ENCODE results near the gene BRPF3. TPM values are rescaled to one million over a fixed set of nuclear protein-coding genes. Genes with fewer than 3 reads are reported as not detected.

The BRPF3 gene
- total and polyA plus RNA-seq, 9 of the 15 experiments (the other 6 are each of a cell fraction or from before 2014, with no cell fraction given): 2.2 to 19.3 (median 8.0) TPM

GRCh38 chr6:36196113-36196879 is at the start of gene BRPF3 (continued):
- TF ChIP-seq, protein P1, sequence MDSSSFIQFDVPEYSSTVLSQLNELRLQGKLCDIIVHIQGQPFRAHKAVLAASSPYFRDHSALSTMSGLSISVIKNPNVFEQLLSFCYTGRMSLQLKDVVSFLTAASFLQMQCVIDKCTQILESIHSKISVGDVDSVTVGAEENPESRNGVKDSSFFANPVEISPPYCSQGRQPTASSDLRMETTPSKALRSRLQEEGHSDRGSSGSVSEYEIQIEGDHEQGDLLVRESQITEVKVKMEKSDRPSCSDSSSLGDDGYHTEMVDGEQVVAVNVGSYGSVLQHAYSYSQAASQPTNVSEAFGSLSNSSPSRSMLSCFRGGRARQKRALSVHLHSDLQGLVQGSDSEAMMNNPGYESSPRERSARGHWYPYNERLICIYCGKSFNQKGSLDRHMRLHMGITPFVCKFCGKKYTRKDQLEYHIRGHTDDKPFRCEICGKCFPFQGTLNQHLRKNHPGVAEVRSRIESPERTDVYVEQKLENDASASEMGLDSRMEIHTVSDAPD (CRISPR knock-in tag; IDR thresholded peaks at IDR 0.05): no peak
- TF ChIP-seq ZC3H11A (IDR thresholded peaks at IDR 0.05; ENCODE audit: low read depth, low read length): no peak
- TF ChIP-seq, protein P2, sequence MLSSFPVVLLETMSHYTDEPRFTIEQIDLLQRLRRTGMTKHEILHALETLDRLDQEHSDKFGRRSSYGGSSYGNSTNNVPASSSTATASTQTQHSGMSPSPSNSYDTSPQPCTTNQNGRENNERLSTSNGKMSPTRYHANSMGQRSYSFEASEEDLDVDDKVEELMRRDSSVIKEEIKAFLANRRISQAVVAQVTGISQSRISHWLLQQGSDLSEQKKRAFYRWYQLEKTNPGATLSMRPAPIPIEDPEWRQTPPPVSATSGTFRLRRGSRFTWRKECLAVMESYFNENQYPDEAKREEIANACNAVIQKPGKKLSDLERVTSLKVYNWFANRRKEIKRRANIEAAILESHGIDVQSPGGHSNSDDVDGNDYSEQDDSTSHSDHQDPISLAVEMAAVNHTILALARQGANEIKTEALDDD (IDR thresholded peaks at IDR 0.05): no peak
- TF ChIP-seq, protein P3, sequence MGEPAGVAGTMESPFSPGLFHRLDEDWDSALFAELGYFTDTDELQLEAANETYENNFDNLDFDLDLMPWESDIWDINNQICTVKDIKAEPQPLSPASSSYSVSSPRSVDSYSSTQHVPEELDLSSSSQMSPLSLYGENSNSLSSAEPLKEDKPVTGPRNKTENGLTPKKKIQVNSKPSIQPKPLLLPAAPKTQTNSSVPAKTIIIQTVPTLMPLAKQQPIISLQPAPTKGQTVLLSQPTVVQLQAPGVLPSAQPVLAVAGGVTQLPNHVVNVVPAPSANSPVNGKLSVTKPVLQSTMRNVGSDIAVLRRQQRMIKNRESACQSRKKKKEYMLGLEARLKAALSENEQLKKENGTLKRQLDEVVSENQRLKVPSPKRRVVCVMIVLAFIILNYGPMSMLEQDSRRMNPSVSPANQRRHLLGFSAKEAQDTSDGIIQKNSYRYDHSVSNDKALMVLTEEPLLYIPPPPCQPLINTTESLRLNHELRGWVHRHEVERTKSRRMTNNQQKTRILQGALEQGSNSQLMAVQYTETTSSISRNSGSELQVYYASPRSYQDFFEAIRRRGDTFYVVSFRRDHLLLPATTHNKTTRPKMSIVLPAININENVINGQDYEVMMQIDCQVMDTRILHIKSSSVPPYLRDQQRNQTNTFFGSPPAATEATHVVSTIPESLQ (CRISPR knock-in tag; IDR thresholded peaks at IDR 0.05): no peak
- TF ChIP-seq, protein P4, sequence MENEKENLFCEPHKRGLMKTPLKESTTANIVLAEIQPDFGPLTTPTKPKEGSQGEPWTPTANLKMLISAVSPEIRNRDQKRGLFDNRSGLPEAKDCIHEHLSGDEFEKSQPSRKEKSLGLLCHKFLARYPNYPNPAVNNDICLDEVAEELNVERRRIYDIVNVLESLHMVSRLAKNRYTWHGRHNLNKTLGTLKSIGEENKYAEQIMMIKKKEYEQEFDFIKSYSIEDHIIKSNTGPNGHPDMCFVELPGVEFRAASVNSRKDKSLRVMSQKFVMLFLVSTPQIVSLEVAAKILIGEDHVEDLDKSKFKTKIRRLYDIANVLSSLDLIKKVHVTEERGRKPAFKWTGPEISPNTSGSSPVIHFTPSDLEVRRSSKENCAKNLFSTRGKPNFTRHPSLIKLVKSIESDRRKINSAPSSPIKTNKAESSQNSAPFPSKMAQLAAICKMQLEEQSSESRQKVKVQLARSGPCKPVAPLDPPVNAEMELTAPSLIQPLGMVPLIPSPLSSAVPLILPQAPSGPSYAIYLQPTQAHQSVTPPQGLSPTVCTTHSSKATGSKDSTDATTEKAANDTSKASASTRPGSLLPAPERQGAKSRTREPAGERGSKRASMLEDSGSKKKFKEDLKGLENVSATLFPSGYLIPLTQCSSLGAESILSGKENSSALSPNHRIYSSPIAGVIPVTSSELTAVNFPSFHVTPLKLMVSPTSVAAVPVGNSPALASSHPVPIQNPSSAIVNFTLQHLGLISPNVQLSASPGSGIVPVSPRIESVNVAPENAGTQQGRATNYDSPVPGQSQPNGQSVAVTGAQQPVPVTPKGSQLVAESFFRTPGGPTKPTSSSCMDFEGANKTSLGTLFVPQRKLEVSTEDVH (IDR thresholded peaks at IDR 0.05; ENCODE audit: low read depth, partially characterized antibody): no peak
- no peak for TF ChIP-seq DACH1 (IDR thresholded peaks at IDR 0.05; ENCODE audit: partially characterized antibody)
- TF ChIP-seq NR2C2 (CRISPR knock-in tag; IDR thresholded peaks at IDR 0.05): 0 out of 2 replicates have a peak, but pooled peaks have one; percentile 54
- TF ChIP-seq NR2C2 (tag; IDR thresholded peaks at IDR 0.05): peak; percentile 58; the same call in 1 of the 2 replicates
- TF ChIP-seq, protein P5, sequence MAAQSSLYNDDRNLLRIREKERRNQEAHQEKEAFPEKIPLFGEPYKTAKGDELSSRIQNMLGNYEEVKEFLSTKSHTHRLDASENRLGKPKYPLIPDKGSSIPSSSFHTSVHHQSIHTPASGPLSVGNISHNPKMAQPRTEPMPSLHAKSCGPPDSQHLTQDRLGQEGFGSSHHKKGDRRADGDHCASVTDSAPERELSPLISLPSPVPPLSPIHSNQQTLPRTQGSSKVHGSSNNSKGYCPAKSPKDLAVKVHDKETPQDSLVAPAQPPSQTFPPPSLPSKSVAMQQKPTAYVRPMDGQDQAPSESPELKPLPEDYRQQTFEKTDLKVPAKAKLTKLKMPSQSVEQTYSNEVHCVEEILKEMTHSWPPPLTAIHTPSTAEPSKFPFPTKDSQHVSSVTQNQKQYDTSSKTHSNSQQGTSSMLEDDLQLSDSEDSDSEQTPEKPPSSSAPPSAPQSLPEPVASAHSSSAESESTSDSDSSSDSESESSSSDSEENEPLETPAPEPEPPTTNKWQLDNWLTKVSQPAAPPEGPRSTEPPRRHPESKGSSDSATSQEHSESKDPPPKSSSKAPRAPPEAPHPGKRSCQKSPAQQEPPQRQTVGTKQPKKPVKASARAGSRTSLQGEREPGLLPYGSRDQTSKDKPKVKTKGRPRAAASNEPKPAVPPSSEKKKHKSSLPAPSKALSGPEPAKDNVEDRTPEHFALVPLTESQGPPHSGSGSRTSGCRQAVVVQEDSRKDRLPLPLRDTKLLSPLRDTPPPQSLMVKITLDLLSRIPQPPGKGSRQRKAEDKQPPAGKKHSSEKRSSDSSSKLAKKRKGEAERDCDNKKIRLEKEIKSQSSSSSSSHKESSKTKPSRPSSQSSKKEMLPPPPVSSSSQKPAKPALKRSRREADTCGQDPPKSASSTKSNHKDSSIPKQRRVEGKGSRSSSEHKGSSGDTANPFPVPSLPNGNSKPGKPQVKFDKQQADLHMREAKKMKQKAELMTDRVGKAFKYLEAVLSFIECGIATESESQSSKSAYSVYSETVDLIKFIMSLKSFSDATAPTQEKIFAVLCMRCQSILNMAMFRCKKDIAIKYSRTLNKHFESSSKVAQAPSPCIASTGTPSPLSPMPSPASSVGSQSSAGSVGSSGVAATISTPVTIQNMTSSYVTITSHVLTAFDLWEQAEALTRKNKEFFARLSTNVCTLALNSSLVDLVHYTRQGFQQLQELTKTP (IDR thresholded peaks at IDR 0.05; ENCODE audit: low read depth in 1 of 2, partially characterized antibody in 2 of 2): no peak
- TF ChIP-seq, protein P6, sequence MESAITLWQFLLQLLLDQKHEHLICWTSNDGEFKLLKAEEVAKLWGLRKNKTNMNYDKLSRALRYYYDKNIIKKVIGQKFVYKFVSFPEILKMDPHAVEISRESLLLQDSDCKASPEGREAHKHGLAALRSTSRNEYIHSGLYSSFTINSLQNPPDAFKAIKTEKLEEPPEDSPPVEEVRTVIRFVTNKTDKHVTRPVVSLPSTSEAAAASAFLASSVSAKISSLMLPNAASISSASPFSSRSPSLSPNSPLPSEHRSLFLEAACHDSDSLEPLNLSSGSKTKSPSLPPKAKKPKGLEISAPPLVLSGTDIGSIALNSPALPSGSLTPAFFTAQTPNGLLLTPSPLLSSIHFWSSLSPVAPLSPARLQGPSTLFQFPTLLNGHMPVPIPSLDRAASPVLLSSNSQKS (CRISPR knock-in tag; IDR thresholded peaks at IDR 0.05): no peak
- TF ChIP-seq RFX1 (IDR thresholded peaks at IDR 0.05): no peak
- TF ChIP-seq, protein P7, sequence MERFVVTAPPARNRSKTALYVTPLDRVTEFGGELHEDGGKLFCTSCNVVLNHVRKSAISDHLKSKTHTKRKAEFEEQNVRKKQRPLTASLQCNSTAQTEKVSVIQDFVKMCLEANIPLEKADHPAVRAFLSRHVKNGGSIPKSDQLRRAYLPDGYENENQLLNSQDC (CRISPR knock-in tag; IDR thresholded peaks at IDR 0.05): no peak
- no peak for TF ChIP-seq ADNP (tag; IDR thresholded peaks at IDR 0.05)
- no peak for TF ChIP-seq NCOA6 (IDR thresholded peaks at IDR 0.05)
